Body of pancreas (tissue), 4 donors: ENCODE data around the gene KIAA0232. TPM values are rescaled to one million over a fixed set of nuclear protein-coding genes. Genes with fewer than 3 reads are reported as not detected.

Experiments
- ATAC-seq: fragments of 150-250 bp; one replicate; pipeline ENCODE4 v1.9.1; 2016
- DNase-seq, 4 donors: peaks; one replicate each; pipeline ENCODE4 v3.0.0-alpha.2; 2019
- H3K27ac ChIP-seq, 4 donors: fragments of 200-600 bp; sonication (generic); 1 replicate in 3 of 4; 2 replicates in 1 of 4; pipeline versions ENCODE4 v1.5.1 to v1.6.1; 2016 to 2019; ENCODE audit warnings: mild to moderate bottlenecking in 1 of 4, mixed read lengths in 1 of 4, moderate library complexity in 1 of 4
- H3K27me3 ChIP-seq, 2 donors: fragments of 200-600 bp; sonication (generic); one replicate each; pipeline ENCODE4 v1.6.0; 2016; ENCODE audit warnings: mild to moderate bottlenecking in 1 of 2
- H3K36me3 ChIP-seq, 2 donors: fragments of 200-600 bp; sonication (generic); replicated peaks in 1 of 2; 2 replicates each; pipeline ENCODE4 v1.5.1; 2016; ENCODE audit warnings: low read depth in 2 of 2; ENCODE audit not compliant: insufficient read depth in 1 of 2
- H3K4me1 ChIP-seq: fragments of 200-600 bp; sonication (generic); one replicate; pipeline ENCODE4 v1.6.0; 2016
- H3K4me3 ChIP-seq, 2 donors: fragments of 200-600 bp; sonication (generic); 1 replicate in 1 of 2; 2 replicates in 1 of 2; pipeline ENCODE4 v1.5.1; 2016 to 2019
- H3K9me3 ChIP-seq, 3 donors: fragments of 200-600 bp; sonication (generic); 1 replicate in 2 of 3; 2 replicates in 1 of 3; pipeline ENCODE4 v1.5.1; 2016
- POLR2A ChIP-seq, 3 donors: fragments of 450-650 bp; IDR thresholded peaks; one replicate each; pipeline ENCODE4 v1.6.1; 2016; ENCODE audit warnings: antibody characterized with exemption in 3 of 3, mild to moderate bottlenecking in 2 of 3
- WGBS, 2 donors: methylation state at CpG; one replicate each; pipeline ENCODE4 v1.1.5; 2017; 5-methylcytosine and 5-hydroxymethylcytosine counted together
- intact Hi-C: fragments of 100-400 bp; cut with DNase I; formaldehyde crosslinking; loops from one replicate; pipeline ENCODE4 v1.15.1; 2023
- total RNA-seq, 2 donors: library from RNA; depleted of rRNA; stranded (reverse); fragments of >200 nt; gene quantifications; one replicate each; pipeline ENCODE4 v1.1.0, GENCODE V29; 2016
- TF ChIP-seq, protein P1 (sequence below), 7 experiments: fragments of 450-650 bp in 4 of 7; fragments of 200-600 bp in 3 of 7; sonication (generic) in 3 of 7; IDR thresholded peaks; one replicate each; pipeline ENCODE4 v1.5.1; 2016 to 2019; ENCODE audit warnings: antibody characterized with exemption in 7 of 7

The KIAA0232 gene
- total RNA-seq, 2 donors from 2014 or later: 9.6 to 15.0 TPM

DNA sequence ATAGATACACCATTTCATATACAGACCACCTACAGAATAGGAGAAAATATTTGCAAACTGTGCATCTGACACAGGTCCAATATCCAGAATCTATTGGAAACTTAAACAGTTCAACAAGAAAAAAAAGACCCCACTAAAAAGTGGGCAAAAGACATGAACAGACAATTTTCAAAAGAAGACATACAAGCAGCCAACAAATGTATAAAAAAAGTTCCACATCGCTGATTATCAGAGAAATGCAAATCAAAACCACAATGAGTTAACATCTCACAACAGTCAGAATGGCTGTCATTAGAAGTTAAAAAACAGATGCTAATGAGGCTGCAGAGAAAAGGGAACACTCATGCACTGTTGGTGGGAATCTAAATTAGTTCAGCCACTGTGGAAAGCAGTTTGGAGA, 36.8 kb downstream of the KIAA0232 start:
- 100% methylated on average over 1 of the region's 1 CpG for WGBS, 2 donors
- ATAC-seq (no peak), DNase-seq (no peak)
- H3K9me3 ChIP-seq: peaks cover 0 to 5% (median 0%) of the 10 kb centered on the region in 3 donors
- no peaks in the 10 kb centered on the region for H3K27me3 ChIP-seq
- H3K27ac ChIP-seq: no peak overlapping the region
- intact Hi-C loops: no loop called here
- no peak overlapping the region for H3K4me3 ChIP-seq
- peaks cover 16% of the 10 kb centered on the region for H3K4me1 ChIP-seq
- TF ChIP-seq POLR2A (IDR thresholded peaks at IDR 0.05): no peak
- TF ChIP-seq, protein P1, sequence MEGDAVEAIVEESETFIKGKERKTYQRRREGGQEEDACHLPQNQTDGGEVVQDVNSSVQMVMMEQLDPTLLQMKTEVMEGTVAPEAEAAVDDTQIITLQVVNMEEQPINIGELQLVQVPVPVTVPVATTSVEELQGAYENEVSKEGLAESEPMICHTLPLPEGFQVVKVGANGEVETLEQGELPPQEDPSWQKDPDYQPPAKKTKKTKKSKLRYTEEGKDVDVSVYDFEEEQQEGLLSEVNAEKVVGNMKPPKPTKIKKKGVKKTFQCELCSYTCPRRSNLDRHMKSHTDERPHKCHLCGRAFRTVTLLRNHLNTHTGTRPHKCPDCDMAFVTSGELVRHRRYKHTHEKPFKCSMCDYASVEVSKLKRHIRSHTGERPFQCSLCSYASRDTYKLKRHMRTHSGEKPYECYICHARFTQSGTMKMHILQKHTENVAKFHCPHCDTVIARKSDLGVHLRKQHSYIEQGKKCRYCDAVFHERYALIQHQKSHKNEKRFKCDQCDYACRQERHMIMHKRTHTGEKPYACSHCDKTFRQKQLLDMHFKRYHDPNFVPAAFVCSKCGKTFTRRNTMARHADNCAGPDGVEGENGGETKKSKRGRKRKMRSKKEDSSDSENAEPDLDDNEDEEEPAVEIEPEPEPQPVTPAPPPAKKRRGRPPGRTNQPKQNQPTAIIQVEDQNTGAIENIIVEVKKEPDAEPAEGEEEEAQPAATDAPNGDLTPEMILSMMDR (IDR thresholded peaks at IDR 0.05): no peak
- peaks cover 0 to 2% of the 10 kb centered on the region in 2 donors for H3K36me3 ChIP-seq

DNA sequence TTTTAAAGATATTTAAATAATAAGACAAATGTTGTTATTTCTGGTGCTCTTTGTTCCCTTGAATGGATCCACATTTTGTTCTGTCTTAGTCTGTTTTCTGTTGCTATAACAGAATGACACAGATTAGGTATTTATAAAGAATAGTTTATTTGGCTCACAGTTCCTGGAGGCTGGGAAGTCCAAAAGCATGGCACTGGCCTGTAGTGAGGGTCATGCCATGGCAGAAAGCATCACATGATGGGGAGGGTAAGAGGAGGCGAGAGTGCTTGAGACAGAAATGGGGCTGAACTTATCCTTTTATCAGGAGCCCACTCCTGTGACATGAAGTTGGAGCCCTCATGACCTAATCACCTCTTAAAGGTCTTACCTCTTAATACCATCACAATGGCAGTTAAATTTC, 38.2 kb downstream of the KIAA0232 start:
- peaks cover 0 to 5% (median 0%) of the 10 kb centered on the region in 3 donors for H3K9me3 ChIP-seq
- TF ChIP-seq, protein P1 (IDR thresholded peaks at IDR 0.05): no peak
- no peak for TF ChIP-seq POLR2A (IDR thresholded peaks at IDR 0.05)
- no peak for ATAC-seq
- H3K27me3 ChIP-seq: no peaks in the 10 kb centered on the region
- H3K36me3 ChIP-seq: peaks cover 0 to 7% of the 10 kb centered on the region in 2 donors
- intact Hi-C loops: no loop called here
- WGBS, 2 donors: 100% methylated on average over 1 of the region's 1 CpG
- H3K27ac ChIP-seq: no peak overlapping the region
- no peak for DNase-seq
- no peak overlapping the region for H3K4me3 ChIP-seq
- peaks cover 3% of the 10 kb centered on the region for H3K4me1 ChIP-seq

DNA sequence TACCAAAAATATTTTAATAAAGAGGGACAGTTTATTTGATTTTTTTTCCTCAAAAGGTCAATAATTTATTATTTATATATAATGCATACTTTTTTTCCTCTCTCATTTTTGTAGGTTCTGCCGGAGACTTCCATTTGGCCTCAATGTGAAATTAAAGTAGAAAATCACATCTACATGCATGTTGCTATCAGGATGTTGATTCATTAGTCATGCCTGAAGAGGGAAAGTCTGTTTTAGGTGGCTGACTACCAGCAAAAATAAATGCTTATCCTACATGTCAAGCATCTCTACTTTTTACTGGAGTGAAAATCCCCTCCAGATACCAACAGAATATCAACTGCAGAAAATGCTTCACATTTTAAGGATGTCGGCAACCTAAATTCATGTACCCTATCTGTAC, 41.5 kb downstream of the KIAA0232 start:
- H3K9me3 ChIP-seq: peaks cover 0 to 5% (median 0%) of the 10 kb centered on the region in 3 donors
- ATAC-seq: no peak
- H3K27me3 ChIP-seq: no peaks in the 10 kb centered on the region
- no peak overlapping the region for H3K4me3 ChIP-seq
- no peak for TF ChIP-seq POLR2A (IDR thresholded peaks at IDR 0.05)
- TF ChIP-seq, protein P1 (IDR thresholded peaks at IDR 0.05): no peak
- WGBS, 2 donors: 98 to 99% methylated on average over 2 of the region's 2 CpGs
- no peak overlapping the region for H3K27ac ChIP-seq
- H3K36me3 ChIP-seq: peaks cover 0 to 7% of the 10 kb centered on the region in 2 donors
- DNase-seq: no peak
- no peaks in the 10 kb centered on the region for H3K4me1 ChIP-seq
- intact Hi-C loops: no loop called here

DNA sequence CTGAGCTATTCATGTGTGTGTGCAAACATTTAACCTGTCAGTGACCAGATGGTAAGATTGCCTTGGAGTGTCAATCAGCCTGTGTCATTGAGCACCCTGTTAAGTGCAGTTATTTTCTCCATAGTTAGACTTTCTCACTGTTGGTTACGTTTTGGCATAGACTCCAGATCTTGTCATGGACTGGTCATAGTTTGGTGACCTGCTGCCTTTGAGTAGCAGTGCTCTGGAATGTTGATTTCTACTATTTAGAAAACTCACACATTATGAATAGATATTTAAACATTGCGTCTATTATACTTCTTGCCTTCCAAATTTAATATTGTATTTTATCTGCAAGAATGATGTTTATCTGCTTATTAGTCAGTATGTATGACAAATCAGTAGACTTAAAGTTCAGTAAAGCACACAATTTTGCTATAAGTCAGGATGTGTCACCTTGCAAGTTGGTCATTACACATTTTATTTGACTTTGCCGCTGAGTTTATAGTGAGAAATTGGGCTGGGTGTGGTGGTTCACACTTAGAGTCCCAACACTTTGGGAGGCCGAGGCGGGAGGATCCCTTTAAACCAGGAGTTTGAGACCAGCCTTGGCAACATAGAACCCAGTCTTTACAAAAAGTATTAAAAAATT, 42.4 kb downstream of the KIAA0232 start:
- H3K4me1 ChIP-seq: no peaks in the 10 kb centered on the region
- DNase-seq: no peak
- H3K36me3 ChIP-seq: peaks cover 0 to 7% of the 10 kb centered on the region in 2 donors
- H3K9me3 ChIP-seq: no peaks in the 10 kb centered on the region
- H3K27me3 ChIP-seq: no peaks in the 10 kb centered on the region
- intact Hi-C loops: no loop called here
- no peak overlapping the region for H3K4me3 ChIP-seq
- H3K27ac ChIP-seq: no peak overlapping the region
- WGBS, 2 donors: 75 to 88% methylated on average over 4 to 5 of the region's 5 CpGs
- ATAC-seq: no peak
- TF ChIP-seq POLR2A (IDR thresholded peaks at IDR 0.05): no peak
- TF ChIP-seq, protein P1 (IDR thresholded peaks at IDR 0.05): no peak

DNA sequence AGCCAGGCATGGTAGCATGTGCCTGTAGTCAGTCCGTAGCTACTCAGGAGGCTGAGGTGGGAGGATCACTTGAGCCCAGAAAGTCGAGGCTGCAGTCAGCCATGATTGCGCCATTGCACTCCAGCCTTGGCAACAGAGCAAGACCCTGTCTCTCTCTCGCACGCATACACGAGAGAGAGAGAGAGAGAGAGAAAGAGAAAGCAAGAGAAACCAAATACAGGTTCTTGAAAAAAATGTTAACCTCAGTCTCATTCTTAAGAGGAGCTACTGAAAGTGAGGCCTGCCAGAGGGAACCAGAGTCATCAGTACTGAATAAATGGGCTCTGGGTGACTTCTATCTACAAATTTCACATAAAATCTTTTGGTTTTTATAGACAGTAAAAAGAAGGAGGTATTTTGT, 42.9 kb downstream of the KIAA0232 start:
- DNase-seq (no peak), ATAC-seq (no peak)
- TF ChIP-seq, protein P1 (IDR thresholded peaks at IDR 0.05): no peak
- no peak for TF ChIP-seq POLR2A (IDR thresholded peaks at IDR 0.05)
- H3K27me3 ChIP-seq: no peaks in the 10 kb centered on the region
- H3K4me3 ChIP-seq: no peak overlapping the region
- intact Hi-C loops: no loop called here
- 88 to 91% methylated on average over 6 of the region's 6 CpGs for WGBS, 2 donors
- H3K4me1 ChIP-seq: no peaks in the 10 kb centered on the region
- H3K9me3 ChIP-seq: no peaks in the 10 kb centered on the region
- H3K36me3 ChIP-seq: peaks cover 0 to 7% of the 10 kb centered on the region in 2 donors
- H3K27ac ChIP-seq: no peak overlapping the region
